Measurements from ENCODE around the gene ERGIC1.

Gene ERGIC1

GRCh38 chr5:172926008-172926523 lies 92.0 kb downstream of the ERGIC1 start:
- no peak for DNase-seq

- no peak for DNase-seq
These were observed 92.7 kb downstream of the ERGIC1 start for GRCh38 chr5:172926796-172927195.

- no peak for DNase-seq
These were observed 95.4 kb downstream of the ERGIC1 start for GRCh38 chr5:172929371-172929838.

- DNase-seq, result no peak
These were observed 97.0 kb downstream of the ERGIC1 start for GRCh38 chr5:172931001-172931536.

- no peak for DNase-seq
These were observed 98.4 kb downstream of the ERGIC1 start for GRCh38 chr5:172932313-172933017.

- no peak for DNase-seq
These were observed 99.2 kb downstream of the ERGIC1 start for GRCh38 chr5:172933238-172933637.

- no peak for DNase-seq
These were observed 101.0 kb downstream of the ERGIC1 start for GRCh38 chr5:172935096-172935495.

- no peak for DNase-seq
These were observed 102.3 kb downstream of the ERGIC1 start for GRCh38 chr5:172936401-172936800.

GRCh38 chr5:172939071-172939470 lies 105.0 kb downstream of the ERGIC1 start:
- peak; percentile 20 for DNase-seq

GRCh38 chr5:172939611-172940267 lies 105.7 kb downstream of the ERGIC1 start:
- peak; percentile 64 for DNase-seq

GRCh38 chr5:172940268-172941066 lies 106.4 kb downstream of the ERGIC1 start:
- DNase-seq, result no peak

GRCh38 chr5:172941067-172941516 lies 107.0 kb downstream of the ERGIC1 start:
- DNase-seq, result no peak

GRCh38 chr5:172942556-172942955 lies 108.5 kb downstream of the ERGIC1 start:
- no peak for DNase-seq

GRCh38 chr5:172943283-172943841 lies 109.3 kb downstream of the ERGIC1 start:
- no peak for DNase-seq

- no peak for DNase-seq
These were observed 109.9 kb downstream of the ERGIC1 start for GRCh38 chr5:172943906-172944305.

- DNase-seq, result no peak
These were observed 110.7 kb downstream of the ERGIC1 start for GRCh38 chr5:172944741-172945140.

GRCh38 chr5:172945151-172945550 lies 111.1 kb downstream of the ERGIC1 start:
- no peak for DNase-seq

GRCh38 chr5:172946146-172946545 lies 112.1 kb downstream of the ERGIC1 start:
- no peak for DNase-seq

- no peak for DNase-seq
These were observed 115.4 kb downstream of the ERGIC1 start for GRCh38 chr5:172949426-172949825.

- no peak for DNase-seq
These were observed 116.3 kb downstream of the ERGIC1 start for GRCh38 chr5:172950176-172950965.

- DNase-seq, result no peak
These were observed 117.5 kb downstream of the ERGIC1 start for GRCh38 chr5:172951371-172952033.
